MG63 (cell line): Measurements from ENCODE around the gene DERL3. TPM values are rescaled to one million over a fixed set of nuclear protein-coding genes. Genes with fewer than 3 reads are reported as not detected.

Source experiments
- DNase-seq: peaks from one replicate; pipeline ENCODE4 v3.0.0-alpha.2; 2020
- H3K27me3 ChIP-seq: fragments of 250-450 bp; sonication (Bioruptor Pico); 2 replicates; pipeline ENCODE4 v1.5.1; 2020; ENCODE audit warnings: mild to moderate bottlenecking, moderate library complexity
- H3K36me3 ChIP-seq: fragments of 250-450 bp; sonication (Bioruptor Pico); 2 replicates; pipeline ENCODE4 v1.5.1; 2020; ENCODE audit warnings: mild to moderate bottlenecking, moderate library complexity
- H3K4me3 ChIP-seq: fragments of 250-450 bp; sonication (Bioruptor Pico); 2 replicates; pipeline ENCODE4 v1.5.1; 2020; ENCODE audit warnings: mild to moderate bottlenecking, moderate library complexity
- H3K9me3 ChIP-seq: fragments of 250-450 bp; sonication (Bioruptor Pico); 2 replicates; pipeline ENCODE4 v1.5.1; 2020; ENCODE audit warnings: mild to moderate bottlenecking, moderate library complexity
- total RNA-seq: library from RNA; depleted of rRNA; stranded (reverse); fragments of >200 nt; shearing (Covaris generic); gene quantifications from 2 replicates; pipeline ENCODE4 v1.2.3, GENCODE V29; 2014; ENCODE audit warnings: low replicate concordance

DERL3 gene
- total RNA-seq, 1 experiment from 2014 or later, result 0.72 TPM

- Histone ChIP-seq H3K36me3 (peaks cover 39% of the 10 kb centered on the region), H3K9me3 (no peaks in the 10 kb centered on the region), H3K27me3 (no peaks in the 10 kb centered on the region), H3K4me3 (no peak overlapping the region)
- DNase-seq, result no peak
These were observed 14.1 kb downstream of the DERL3 start for GRCh38 chr22:23824476-23825245.

GRCh38 chr22:23823331-23823791 is 15.4 kb downstream of the DERL3 start:
- no peak for DNase-seq
- H3K27me3 ChIP-seq, result no peaks in the 10 kb centered on the region
- no peaks in the 10 kb centered on the region for H3K9me3 ChIP-seq
- H3K36me3 ChIP-seq, result peaks cover 45% of the 10 kb centered on the region
- no peak overlapping the region for H3K4me3 ChIP-seq

- H3K27me3 ChIP-seq, result no peaks in the 10 kb centered on the region
- H3K9me3 ChIP-seq, result no peaks in the 10 kb centered on the region
- no peak for DNase-seq
- H3K4me3 ChIP-seq, result no peak overlapping the region
- peaks cover 46% of the 10 kb centered on the region for H3K36me3 ChIP-seq
These were observed 16.6 kb downstream of the DERL3 start for GRCh38 chr22:23822101-23822671.

GRCh38 chr22:23820748-23821211 is 18.0 kb downstream of the DERL3 start:
- H3K9me3 ChIP-seq, result no peaks in the 10 kb centered on the region
- no peaks in the 10 kb centered on the region for H3K27me3 ChIP-seq
- peaks cover 45% of the 10 kb centered on the region for H3K36me3 ChIP-seq
- no peak overlapping the region for H3K4me3 ChIP-seq
- no peak for DNase-seq

GRCh38 chr22:23818541-23818940 is 20.3 kb downstream of the DERL3 start:
- Histone ChIP-seq H3K9me3 (no peaks in the 10 kb centered on the region), H3K36me3 (peaks cover 32% of the 10 kb centered on the region), H3K27me3 (no peaks in the 10 kb centered on the region), H3K4me3 (no peak overlapping the region)
- DNase-seq, result no peak

- Histone ChIP-seq H3K27me3 (no peaks in the 10 kb centered on the region), H3K9me3 (no peaks in the 10 kb centered on the region), H3K36me3 (peaks cover 40% of the 10 kb centered on the region), H3K4me3 (no peak overlapping the region)
- DNase-seq, result no peak
These were observed 21.7 kb downstream of the DERL3 start for GRCh38 chr22:23817146-23817545.

- Histone ChIP-seq H3K9me3 (no peaks in the 10 kb centered on the region), H3K27me3 (no peaks in the 10 kb centered on the region), H3K36me3 (peaks cover 43% of the 10 kb centered on the region)
These were observed 22.4 kb downstream of the DERL3 start for GRCh38 chr22:23816156-23816976.

GRCh38 chr22:23815541-23816155 is 23.2 kb downstream of the DERL3 start:
- Histone ChIP-seq H3K27me3 (no peaks in the 10 kb centered on the region), H3K9me3 (no peaks in the 10 kb centered on the region), H3K4me3 (no peak overlapping the region), H3K36me3 (peaks cover 39% of the 10 kb centered on the region)
- DNase-seq, result no peak

More at GRCh38 chr22:23816156-23816976, 22.4 kb downstream of the DERL3 start:
- DNase-seq, result no peak
- H3K4me3 ChIP-seq, result no peak overlapping the region

- no peak for DNase-seq
- peaks cover 24% of the 10 kb centered on the region for H3K36me3 ChIP-seq
These were observed 26.4 kb downstream of the DERL3 start for GRCh38 chr22:23812378-23812777.

GRCh38 chr22:23806837-23807236 is 32.0 kb downstream of the DERL3 start:
- Histone ChIP-seq H3K9me3 (no peaks in the 10 kb centered on the region), H3K27me3 (no peaks in the 10 kb centered on the region), H3K4me3 (no peak overlapping the region), H3K36me3 (peaks cover 31% of the 10 kb centered on the region)
- no peak for DNase-seq

More at GRCh38 chr22:23812378-23812777, 26.4 kb downstream of the DERL3 start:
- H3K9me3 ChIP-seq, result no peaks in the 10 kb centered on the region
- no peak overlapping the region for H3K4me3 ChIP-seq
- no peaks in the 10 kb centered on the region for H3K27me3 ChIP-seq

GRCh38 chr22:23804781-23805291 is 34.0 kb downstream of the DERL3 start:
- H3K27me3 ChIP-seq, result no peaks in the 10 kb centered on the region
- H3K4me3 ChIP-seq, result no peak overlapping the region
- DNase-seq, result no peak
- no peaks in the 10 kb centered on the region for H3K9me3 ChIP-seq
- peaks cover 28% of the 10 kb centered on the region for H3K36me3 ChIP-seq

- Histone ChIP-seq H3K36me3 (peaks cover 32% of the 10 kb centered on the region), H3K9me3 (no peaks in the 10 kb centered on the region), H3K27me3 (no peaks in the 10 kb centered on the region), H3K4me3 (no peak overlapping the region)
- DNase-seq, result no peak
These were observed 35.6 kb downstream of the DERL3 start for GRCh38 chr22:23803001-23803819.

- Histone ChIP-seq H3K4me3 (no peak overlapping the region), H3K27me3 (no peaks in the 10 kb centered on the region), H3K36me3 (peaks cover 37% of the 10 kb centered on the region), H3K9me3 (no peaks in the 10 kb centered on the region)
- DNase-seq, result no peak
These were observed 36.9 kb downstream of the DERL3 start for GRCh38 chr22:23801886-23802377.

GRCh38 chr22:23801238-23801821 is 37.5 kb downstream of the DERL3 start:
- Histone ChIP-seq H3K9me3 (no peaks in the 10 kb centered on the region), H3K4me3 (no peak overlapping the region), H3K27me3 (no peaks in the 10 kb centered on the region), H3K36me3 (peaks cover 40% of the 10 kb centered on the region)
- no peak for DNase-seq
